Activated CD4-positive, CD25-positive, alpha-beta regulatory T cell (primary cell): ENCODE data around the gene SGCB.

ENCODE experiments used
- DNase-seq, 4 experiments: peaks; one replicate each; lab custom pipeline; 2025; lab: John Stamatoyannopoulos, UW

Gene SGCB

GRCh38 chr4:52019936-52020657 lies 18.0 kb downstream of the SGCB start, which contains the start of gene LRRC66:
Gene LRRC66 (minus strand): TSS chr4:52020363. CDS start chr4:52017613, 2,750 bp downstream.
- no peak for DNase-seq

- no peak for DNase-seq
Observed at GRCh38 chr4:52017814-52018213, 20.3 kb downstream of the SGCB start.

GRCh38 chr4:52016981-52017380 lies 21.1 kb downstream of the SGCB start:
- DNase-seq: no peak

- no peak for DNase-seq
Observed at GRCh38 chr4:52015366-52015765, 22.7 kb downstream of the SGCB start.

GRCh38 chr4:52014903-52015302 lies 23.2 kb downstream of the SGCB start:
- DNase-seq: no peak

- no peak for DNase-seq
Observed at GRCh38 chr4:52012651-52013050, 25.4 kb downstream of the SGCB start.

- no peak for DNase-seq
Observed at GRCh38 chr4:52010986-52011385, 27.1 kb downstream of the SGCB start.

- DNase-seq: no peak
Observed at GRCh38 chr4:52006887-52007286, 31.2 kb downstream of the SGCB start.

GRCh38 chr4:52005604-52006273 lies 32.4 kb downstream of the SGCB start:
- no peak for DNase-seq

- DNase-seq: no peak
Observed at GRCh38 chr4:52004414-52004813, 33.7 kb downstream of the SGCB start.

GRCh38 chr4:52001616-52002015 lies 36.5 kb downstream of the SGCB start:
- no peak for DNase-seq

GRCh38 chr4:51999250-51999649 lies 38.8 kb downstream of the SGCB start:
- DNase-seq: no peak

- DNase-seq: no peak
Observed at GRCh38 chr4:51998837-51999236, 39.3 kb downstream of the SGCB start.

- DNase-seq: no peak
Observed at GRCh38 chr4:51997647-51998046, 40.5 kb downstream of the SGCB start.

GRCh38 chr4:51995647-51996220 lies 42.4 kb downstream of the SGCB start:
- no peak for DNase-seq
